HUES6 (cell line): ENCODE measurements around the gene CCDC121.
"Not testable (repeated sequence)": the region's sequence is repeated elsewhere in the genome, so short reads cannot be mapped to it uniquely, and the experiment has no call there.

ENCODE experiments used
- H3K27ac ChIP-seq: 2 replicates; pipeline ENCODE4 v1.7.0; 2013; ENCODE audit warnings: low read depth, mild to moderate bottlenecking, low read length, inconsistent platforms
- H3K27me3 ChIP-seq: 2 replicates; pipeline ENCODE4 v1.6.1; 2013; ENCODE audit warnings: low read length; ENCODE audit not compliant: control insufficient read depth, insufficient read depth
- H3K36me3 ChIP-seq: 2 replicates; pipeline ENCODE4 v1.6.1; 2013; ENCODE audit warnings: low read length; ENCODE audit not compliant: control insufficient read depth, insufficient read depth
- H3K4me1 ChIP-seq: 2 replicates; pipeline ENCODE4 v1.6.1; 2013; ENCODE audit warnings: low read length; ENCODE audit not compliant: control insufficient read depth, insufficient read depth
- H3K4me3 ChIP-seq: 2 replicates; pipeline ENCODE4 v1.5.1; 2013; ENCODE audit warnings: low read depth, low read length
- H3K9ac ChIP-seq: one replicate; pipeline ENCODE4 v1.6.1; 2013; ENCODE audit warnings: mild to moderate bottlenecking, low read length
- H3K9me3 ChIP-seq: 2 replicates; pipeline ENCODE4 v1.6.1; 2013; ENCODE audit warnings: low read depth, low read length; ENCODE audit not compliant: control insufficient read depth, insufficient read depth

The CCDC121 gene

DNA sequence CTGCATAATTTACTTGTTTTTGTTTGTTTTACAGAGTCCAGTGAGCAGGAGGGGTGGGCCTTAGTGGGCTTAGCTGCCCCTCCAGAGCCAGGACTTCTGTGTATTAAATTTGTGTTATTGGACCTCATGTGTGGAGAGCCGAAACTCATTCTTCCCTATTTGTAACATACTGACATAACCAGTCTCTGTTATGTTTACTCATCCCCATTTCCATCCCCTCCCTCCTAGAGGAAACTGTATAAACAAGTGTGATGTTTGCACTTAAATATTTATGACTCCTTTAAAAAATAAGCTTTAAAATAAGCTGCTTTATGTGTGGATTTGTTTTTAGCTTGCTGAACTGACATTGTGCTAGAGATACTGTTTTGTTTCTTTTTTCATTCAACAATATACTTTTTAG lies 32.2 kb downstream of the CCDC121 start:
- Histone ChIP-seq H3K36me3 (peaks cover 37% of the 10 kb centered on the region), H3K4me3 (no peak overlapping the region), H3K4me1 (no peaks in the 10 kb centered on the region), H3K9ac (no peak overlapping the region), H3K27me3 (no peaks in the 10 kb centered on the region), H3K9me3 (peaks cover 34% of the 10 kb centered on the region), H3K27ac (no peak overlapping the region)

DNA sequence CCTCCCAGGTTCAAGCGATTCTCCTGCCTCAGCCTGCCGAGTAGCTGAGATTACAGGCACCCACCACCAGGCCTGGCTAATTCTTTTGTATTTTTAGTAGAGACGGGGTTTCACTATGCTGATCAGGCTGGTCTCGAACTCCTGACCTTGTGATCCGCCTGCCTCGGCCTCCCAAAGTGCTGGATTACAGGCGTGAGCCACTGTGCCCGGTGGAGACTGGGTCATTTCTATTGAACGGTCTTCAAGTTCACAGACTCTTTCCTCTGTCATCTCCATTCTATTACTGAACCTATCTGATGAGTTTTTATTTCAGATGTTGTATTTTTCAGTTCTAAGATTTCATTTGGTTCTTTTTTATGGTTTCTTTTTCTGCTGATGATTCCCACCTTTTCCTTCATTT lies 33.4 kb downstream of the CCDC121 start:
- H3K9me3 ChIP-seq = peaks cover 41% of the 10 kb centered on the region
- H3K4me1 ChIP-seq, H3K4me3 ChIP-seq, H3K27ac ChIP-seq, H3K9ac ChIP-seq, H3K27me3 ChIP-seq: not testable (repeated sequence)
- peaks cover 25% of the 10 kb centered on the region for H3K36me3 ChIP-seq

DNA sequence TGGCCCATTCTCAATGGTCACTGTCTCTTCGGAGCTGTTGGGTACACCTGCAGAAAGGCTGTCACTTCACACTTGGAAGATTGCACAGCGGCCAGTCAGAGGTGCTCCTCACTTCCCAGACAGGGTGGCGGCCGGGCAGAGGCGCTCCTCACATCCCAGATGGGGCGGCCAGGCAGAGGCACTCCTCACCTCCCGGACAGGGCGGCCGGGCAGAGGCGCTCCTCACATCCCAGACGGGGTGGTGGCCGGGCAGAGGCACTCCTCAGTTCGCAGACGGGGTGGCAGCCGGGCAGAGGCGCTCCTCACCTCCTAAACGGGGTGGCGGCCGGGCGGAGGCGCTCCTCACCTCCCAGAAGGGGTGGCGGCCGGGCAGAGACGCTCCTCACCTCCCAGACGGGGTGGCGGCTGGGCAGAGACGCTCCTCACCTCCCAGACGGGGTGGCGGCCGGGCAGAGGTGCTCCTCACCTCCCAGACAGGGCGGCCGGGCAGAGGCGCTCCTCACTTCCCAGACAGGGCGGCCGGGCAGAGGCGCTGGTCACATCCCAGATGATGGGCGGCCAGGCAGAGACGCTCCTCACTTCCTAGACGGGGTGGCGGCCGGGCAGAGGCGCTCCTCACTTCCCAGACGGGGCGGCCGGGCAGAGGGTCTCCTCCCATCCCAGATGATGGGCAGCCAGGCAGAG lies 34.6 kb downstream of the CCDC121 start:
- Histone ChIP-seq H3K9me3 (peaks cover 52% of the 10 kb centered on the region), H3K36me3 (peaks cover 14% of the 10 kb centered on the region)
- not testable (repeated sequence) for H3K27ac ChIP-seq, H3K4me1 ChIP-seq, H3K27me3 ChIP-seq, H3K9ac ChIP-seq, H3K4me3 ChIP-seq

- Histone ChIP-seq H3K4me3 (no peak overlapping the region), H3K9me3 (peaks cover 52% of the 10 kb centered on the region), H3K36me3 (peaks cover 14% of the 10 kb centered on the region), H3K9ac (no peak overlapping the region), H3K27ac (no peak overlapping the region), H3K4me1 (no peaks in the 10 kb centered on the region), H3K27me3 (no peaks in the 10 kb centered on the region)
These were observed 35.6 kb downstream of the CCDC121 start for GRCh38 chr2:27593240-27593639.

- Histone ChIP-seq H3K9ac (no peak overlapping the region), H3K4me1 (no peaks in the 10 kb centered on the region), H3K27me3 (no peaks in the 10 kb centered on the region), H3K36me3 (peaks cover 5% of the 10 kb centered on the region), H3K27ac (no peak overlapping the region), H3K4me3 (no peak overlapping the region), H3K9me3 (peaks cover 52% of the 10 kb centered on the region)
These were observed 37.1 kb downstream of the CCDC121 start for GRCh38 chr2:27591745-27592144.

GRCh38 chr2:27588308-27588707 lies 40.5 kb downstream of the CCDC121 start:
- Histone ChIP-seq H3K27ac (no peak overlapping the region), H3K9me3 (peaks cover 30% of the 10 kb centered on the region), H3K4me1 (0 out of 2 replicates have a peak, but pooled peaks cover 5% of the 10 kb centered on the region), H3K9ac (no peak overlapping the region), H3K4me3 (no peak overlapping the region), H3K36me3 (peaks cover under 1% of the 10 kb centered on the region), H3K27me3 (no peaks in the 10 kb centered on the region)

DNA sequence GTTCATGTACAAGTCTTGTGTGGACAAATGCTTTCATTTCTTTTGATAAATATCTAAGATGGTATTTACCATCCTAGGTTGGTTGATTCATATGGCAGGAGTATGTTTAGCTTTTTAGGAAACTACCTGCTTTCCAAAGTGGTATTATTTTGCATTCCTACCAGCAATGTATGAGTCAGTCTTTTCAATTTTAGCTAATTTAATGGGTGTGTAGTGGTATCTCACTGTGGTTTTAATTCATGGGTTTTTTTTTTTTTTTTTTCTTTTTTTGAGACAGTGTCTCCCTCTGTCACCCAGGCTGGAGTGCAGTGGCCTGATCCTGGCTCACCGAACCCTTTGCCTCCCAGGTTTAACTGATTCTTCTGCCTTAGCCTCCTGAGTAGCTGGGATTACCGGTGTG lies 41.8 kb downstream of the CCDC121 start:
- no peak overlapping the region for H3K4me3 ChIP-seq
- H3K27ac ChIP-seq = no peak overlapping the region
- H3K9ac ChIP-seq = no peak overlapping the region
- peaks cover 11% of the 10 kb centered on the region; the same call in 1 of the 2 replicates for H3K4me1 ChIP-seq
- H3K9me3 ChIP-seq = peaks cover 22% of the 10 kb centered on the region; the same call in 1 of the 2 replicates
- H3K27me3 ChIP-seq = no peaks in the 10 kb centered on the region
- H3K36me3 ChIP-seq = no peaks in the 10 kb centered on the region

DNA sequence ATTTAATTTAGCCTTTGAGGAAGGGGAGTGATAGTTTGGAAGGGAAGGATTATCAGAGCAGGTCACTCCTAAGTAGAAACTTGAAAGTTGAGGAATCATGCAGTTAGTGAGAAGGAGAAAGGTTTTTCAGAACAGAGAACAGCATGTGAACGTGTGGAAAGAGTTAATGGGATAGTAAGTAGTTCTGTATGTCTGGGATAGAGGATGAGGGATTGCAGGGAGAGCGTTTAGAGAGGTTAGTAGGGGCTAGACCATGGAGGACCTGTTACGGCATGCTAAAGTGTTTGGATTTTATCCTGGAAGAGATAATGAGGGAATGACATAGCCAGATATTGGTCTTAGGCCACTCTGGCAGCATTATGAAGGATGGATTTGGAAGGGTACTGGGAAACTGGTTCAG lies 44.2 kb downstream of the CCDC121 start:
- no peaks in the 10 kb centered on the region for H3K27me3 ChIP-seq
- no peaks in the 10 kb centered on the region for H3K36me3 ChIP-seq
- H3K9me3 ChIP-seq = peaks cover 5% of the 10 kb centered on the region; the same call in 1 of the 2 replicates
- peaks cover 11% of the 10 kb centered on the region; the same call in 1 of the 2 replicates for H3K4me1 ChIP-seq
- peak overlapping the region; percentile 95 for H3K4me3 ChIP-seq
- no peak overlapping the region for H3K27ac ChIP-seq
- no peak overlapping the region for H3K9ac ChIP-seq

GRCh38 chr2:27583390-27583915 lies 45.4 kb downstream of the CCDC121 start:
- peaks cover 2% of the 10 kb centered on the region; the same call in 1 of the 2 replicates for H3K9me3 ChIP-seq
- no peaks in the 10 kb centered on the region for H3K36me3 ChIP-seq
- H3K4me1 ChIP-seq = peaks cover 11% of the 10 kb centered on the region; the same call in 1 of the 2 replicates
- no peaks in the 10 kb centered on the region for H3K27me3 ChIP-seq
- H3K27ac ChIP-seq = peak overlapping the region; percentile 30; the same call in 1 of the 2 replicates
- peak overlapping the region; percentile 87 for H3K9ac ChIP-seq
- H3K4me3 ChIP-seq = peak overlapping the region; percentile 95

DNA sequence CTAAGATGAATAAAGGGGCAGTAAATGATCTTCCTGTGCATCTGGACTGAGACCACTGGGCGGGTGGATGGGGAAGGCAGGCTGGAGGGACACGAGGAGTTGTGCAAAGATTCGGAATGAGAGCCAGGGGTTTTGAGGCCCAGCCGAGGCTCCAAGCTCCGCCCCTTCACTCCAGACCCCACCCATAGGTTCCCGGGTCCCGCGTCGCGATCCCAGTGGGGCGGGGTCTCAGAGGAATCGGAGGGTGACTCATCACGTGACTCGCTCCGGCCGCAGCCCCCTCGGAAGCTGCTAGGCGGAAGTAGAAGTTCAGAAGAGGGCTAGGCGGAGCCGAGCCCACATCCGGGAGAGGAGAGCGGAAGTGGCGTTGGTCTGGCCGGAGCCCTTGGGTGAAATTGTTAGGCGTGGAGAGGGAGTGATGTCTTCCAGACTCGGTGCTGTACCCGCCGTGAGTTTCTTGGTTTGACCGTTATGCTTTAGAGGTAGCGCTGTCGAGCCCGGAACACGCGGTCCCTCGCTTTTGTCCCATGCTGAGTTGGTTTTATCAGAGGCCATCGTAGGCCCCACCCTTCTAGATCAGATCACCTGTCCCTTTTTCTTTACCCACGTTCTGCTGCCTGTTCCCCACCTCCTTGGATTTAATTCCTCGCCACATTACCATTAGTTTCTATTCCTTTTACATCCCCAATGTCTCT lies 46.0 kb downstream of the CCDC121 start, which contains the start of gene ZNF512:
Gene ZNF512, plus strand, starts transcription at position 348 of the 695 bp plus-strand sequence. Its CDS starts 71 bp downstream, at position 419.
- H3K4me1 ChIP-seq = peaks cover 11% of the 10 kb centered on the region; the same call in 1 of the 2 replicates
- no peaks in the 10 kb centered on the region for H3K36me3 ChIP-seq
- peaks cover 2% of the 10 kb centered on the region; the same call in 1 of the 2 replicates for H3K9me3 ChIP-seq
- H3K27ac ChIP-seq = peak within 1 kb of the TSS; percentile 30; the same call in 1 of the 2 replicates
- peak within 1 kb of the TSS; percentile 95 for H3K4me3 ChIP-seq
- peak within 1 kb of the TSS; percentile 87 for H3K9ac ChIP-seq
- no peaks in the 10 kb centered on the region for H3K27me3 ChIP-seq
